IMR-90 (cell line): ENCODE measurements around the gene RNF19B. TPM values are rescaled to one million over a fixed set of nuclear protein-coding genes. Genes with fewer than 3 reads are reported as not detected.

Experiments used
- ATAC-seq: fragments of 200-7000 bp; cut with Tn5 transposase; 2 replicates; pipeline ENCODE4 v1.9.1; 2020; ENCODE audit warnings: low read depth, mild to moderate bottlenecking, moderate library complexity
- BruUV-seq: library from RNA; stranded (reverse); fragments of 400-500 nt; replicated peaks from 2 replicates; lab custom pipeline; 2021; lab: Mats Ljungman, UMichigan
- CTCF ChIA-PET: fragments of 300-600 bp; formaldehyde crosslinking; extraction: SDS; loops from one replicate; lab custom pipeline; 2021; ENCODE audit warnings: antibody characterized with exemption; lab: Yijun Ruan, JAX
- POLR2A ChIA-PET: fragments of 300-600 bp; sonication (Branson Sonifier 250); formaldehyde crosslinking; loops from one replicate; lab custom pipeline; 2022; ENCODE audit warnings: antibody characterized with exemption; ENCODE audit not compliant: unreplicated experiment; lab: Charles Lee
- DNase-seq: peaks from one replicate; pipeline ENCODE4 v3.0.0; 2013
- H2AFZ ChIP-seq: replicated peaks from 2 replicates; pipeline ENCODE3; 2013; ENCODE audit warnings: low read length, mild to moderate bottlenecking; ENCODE audit not compliant: poor library complexity
- H2AK5ac ChIP-seq: 2 replicates; pipeline ENCODE4 v1.6.1; 2013; ENCODE audit warnings: low read depth, low read length, inconsistent platforms
- H2AK9ac ChIP-seq: replicated peaks from 2 replicates; pipeline ENCODE3; 2013; ENCODE audit warnings: mild to moderate bottlenecking, low read depth, low read length, moderate library complexity; ENCODE audit not compliant: poor library complexity
- H2BK120ac ChIP-seq: 2 replicates; pipeline ENCODE4 v1.6.1; 2013; ENCODE audit warnings: low read depth, low read length, inconsistent platforms
- H2BK15ac ChIP-seq: 3 replicates; pipeline ENCODE4 v1.6.1; 2013; ENCODE audit warnings: low read depth, low read length, inconsistent platforms
- H2BK20ac ChIP-seq: 2 replicates; pipeline ENCODE4 v1.6.1; 2013; ENCODE audit warnings: low read depth, mild to moderate bottlenecking, inconsistent platforms, low read length, moderate library complexity
- H2BK5ac ChIP-seq: 2 replicates; pipeline ENCODE4 v1.6.1; 2013; ENCODE audit warnings: mild to moderate bottlenecking, low read depth, low read length, inconsistent platforms; ENCODE audit not compliant: poor library complexity, severe bottlenecking
- H3K14ac ChIP-seq: replicated peaks from 2 replicates; pipeline ENCODE4 v1.6.1; 2013; ENCODE audit warnings: low read depth, low read length, inconsistent platforms
- H3K18ac ChIP-seq: 2 replicates; pipeline ENCODE4 v1.6.1; 2013; ENCODE audit warnings: low read depth, low read length, control low read depth
- H3K23ac ChIP-seq: 2 replicates; pipeline ENCODE4 v1.6.1; 2013; ENCODE audit warnings: low read depth, low read length, inconsistent platforms
- H3K27ac ChIP-seq: 2 replicates; pipeline ENCODE4 v1.5.1; 2013; ENCODE audit warnings: mild to moderate bottlenecking, control low read depth, low read length; ENCODE audit not compliant: insufficient read depth
- H3K27me3 ChIP-seq: 2 replicates; pipeline ENCODE4 v1.6.1; 2013; ENCODE audit warnings: low read length; ENCODE audit not compliant: control insufficient read depth, insufficient read depth
- H3K36me3 ChIP-seq: 2 replicates; pipeline ENCODE4 v1.6.1; 2013; ENCODE audit warnings: low read length, mixed read lengths; ENCODE audit not compliant: control insufficient read depth, insufficient read depth
- H3K4ac ChIP-seq: 2 replicates; pipeline ENCODE4 v1.6.1; 2013; ENCODE audit warnings: low read depth, low read length, inconsistent platforms
- H3K4me1 ChIP-seq: 2 replicates; pipeline ENCODE4 v1.6.1; 2013; ENCODE audit warnings: low read length, mixed read lengths; ENCODE audit not compliant: control insufficient read depth, insufficient read depth
- H3K4me2 ChIP-seq: 2 replicates; pipeline ENCODE4 v1.6.1; 2013; ENCODE audit warnings: low read depth, mild to moderate bottlenecking, control low read depth, low read length, moderate library complexity
- H3K4me3 ChIP-seq: 2 replicates; pipeline ENCODE4 v1.5.1; 2013; ENCODE audit warnings: low read depth, mild to moderate bottlenecking, control low read depth, low read length, moderate library complexity; ENCODE audit not compliant: insufficient read depth
- H3K56ac ChIP-seq: 2 replicates; pipeline ENCODE4 v1.6.1; 2013; ENCODE audit warnings: low read length, inconsistent platforms; ENCODE audit not compliant: insufficient read depth; ENCODE audit errors: extremely low read depth
- H3K79me1 ChIP-seq, 2 experiments: 2 replicates each; pipeline ENCODE4 v1.6.1; 2013; ENCODE audit warnings: low read length in 2 of 2, inconsistent platforms in 1 of 2, low read depth in 1 of 2
- H3K9ac ChIP-seq: 2 replicates; pipeline ENCODE4 v1.6.1; 2013; ENCODE audit warnings: low read depth, low read length, control low read depth
- H3K9me1 ChIP-seq: 2 replicates; pipeline ENCODE4 v1.6.1; 2013; ENCODE audit warnings: low read length, inconsistent platforms; ENCODE audit not compliant: insufficient read depth
- H3K9me3 ChIP-seq: 2 replicates; pipeline ENCODE4 v1.6.1; 2013; ENCODE audit warnings: low read length; ENCODE audit not compliant: control insufficient read depth, insufficient read depth
- H4K20me1 ChIP-seq: 2 replicates; pipeline ENCODE4 v1.6.1; 2013; ENCODE audit warnings: low read length, inconsistent platforms; ENCODE audit not compliant: insufficient read depth
- H4K5ac ChIP-seq: 2 replicates; pipeline ENCODE4 v1.6.1; 2013; ENCODE audit warnings: mild to moderate bottlenecking, low read depth, low read length, control low read depth
- H4K8ac ChIP-seq, 2 experiments: 2 replicates each; pipeline ENCODE4 v1.6.1; 2013; ENCODE audit warnings: low read depth in 2 of 2, low read length in 2 of 2, control low read depth in 1 of 2, inconsistent platforms in 1 of 2
- H4K91ac ChIP-seq: 2 replicates; pipeline ENCODE4 v1.6.1; 2013; ENCODE audit warnings: low read depth, low read length, inconsistent platforms; ENCODE audit not compliant: insufficient read depth
- CEBPB ChIP-seq: IDR thresholded peaks from 2 replicates; pipeline ENCODE4 v1.6.1; 2012; ENCODE audit warnings: low read depth, low read length, improper control_type of control experiment
- CTCF ChIP-seq: conservative IDR thresholded peaks from 2 replicates; pipeline ENCODE4 v1.5.1; 2012; ENCODE audit warnings: mild to moderate bottlenecking, low read depth, low read length, improper control_type of control experiment
- NFE2L2 ChIP-seq: fragments of 150-350 bp; IDR thresholded peaks from 2 replicates; pipeline ENCODE4 v1.6.1; 2016; ENCODE audit warnings: low read depth, mild to moderate bottlenecking, low read length
- RAD21 ChIP-seq: IDR thresholded peaks from 2 replicates; pipeline ENCODE4 v1.6.1; 2012; ENCODE audit warnings: low read length, improper control_type of control experiment
- RCOR1 ChIP-seq: IDR thresholded peaks from 2 replicates; pipeline ENCODE4 v1.6.1; 2012; ENCODE audit warnings: mild to moderate bottlenecking, low read length, improper control_type of control experiment; ENCODE audit not compliant: insufficient replicate concordance
- USF2 ChIP-seq: fragments of 150-350 bp; IDR thresholded peaks from 2 replicates; pipeline ENCODE4 v1.6.1; 2017; ENCODE audit warnings: mild to moderate bottlenecking, antibody characterized with exemption, low read length, low read depth
- WGBS, 2 experiments: methylation state at CpG; one replicate each; pipeline versions ENCODE4 v1.1.5 to v1.1.7; 2013; ENCODE audit warnings: missing lambda C conversion rate in 2 of 2; ENCODE audit not compliant: insufficient read length in 1 of 2; ENCODE audit errors: extremely low coverage in 2 of 2; 5-methylcytosine and 5-hydroxymethylcytosine counted together
- dilution Hi-C: fragments of 300-500 bp; cut with HindIII; formaldehyde crosslinking; loops from one replicate; pipeline ENCODE4 v1.14.3; 2018; ENCODE audit warnings: low sequenced_read_pairs; ENCODE audit not compliant: unreplicated experiment
- in situ Hi-C: fragments of 300-500 bp; cut with MboI; formaldehyde crosslinking; loops from 3 replicates; pipeline ENCODE4 v1.14.3; 2019; ENCODE audit warnings: low sequenced_read_pairs, inconsistent platforms, mixed read lengths
- intact Hi-C: fragments of 100-400 bp; cut with micrococcal nuclease; formaldehyde crosslinking; loops from 2 replicates; pipeline ENCODE4 v1.10.0; 2022
- polyA plus RNA-seq, 3 experiments: library from polyadenylated mRNA; depleted of rRNA; stranded (reverse); fragments of >200 nt; gene quantifications; 2 replicates each; pipeline ENCODE4 v1.2.3, GENCODE V29; 2012; ENCODE audit warnings: low replicate concordance in 1 of 3
- total RNA-seq: library from RNA; depleted of rRNA; stranded (reverse); fragments of >200 nt; gene quantifications from 2 replicates; pipeline ENCODE4 v1.2.3, GENCODE V29; 2012

The RNF19B gene
- total and polyA plus RNA-seq, 2 of the 4 experiments (the other 2 are of a cell fraction), result 10.0 to 11.6 TPM

GRCh38 chr1:32915766-32916706, 48.6 kb downstream of the RNF19B start:
- TF ChIP-seq CEBPB, result peak; percentile 46; the same call in 1 of the 2 replicates
- no peak for TF ChIP-seq USF2
- TF ChIP-seq RCOR1, result no peak
- TF ChIP-seq RAD21, result no peak
- no peak for TF ChIP-seq CTCF
- no peak for TF ChIP-seq NFE2L2
- H3K14ac ChIP-seq, result no peak overlapping the region
- H3K36me3 ChIP-seq, result no peaks in the 10 kb centered on the region
- H2BK120ac ChIP-seq, result no peak overlapping the region
- no peak overlapping the region for H3K4me2 ChIP-seq
- H4K20me1 ChIP-seq, result no peaks in the 10 kb centered on the region
- ATAC-seq (no peak), DNase-seq (peak; percentile 22)
- H3K27ac ChIP-seq, result no peak overlapping the region
- no peak overlapping the region for H3K56ac ChIP-seq
- H3K9me1 ChIP-seq, result peaks cover 4% of the 10 kb centered on the region
- intact Hi-C loops, result no loop called here
- no TSS peak for BruUV-seq
- H2AFZ ChIP-seq, result no peak overlapping the region
- 93% methylated on average over 2 of the region's 12 CpGs; no CpG with 5 or more reads in 1 of the 2 experiments for WGBS, 2 experiments
- dilution Hi-C loops, result no loop called here
- ChIA-PET CTCF (interaction anchor here (0.9 to 1.2 kb wide), 2 partner anchors 30 to 73 kb away, joined by 3 read pairs; partner anchors contain the start of gene HPCA), POLR2A (no interaction called here)
- no peak overlapping the region for H2AK5ac ChIP-seq
- 0 out of 2 replicates have a peak, but pooled peaks cover 1% of the 10 kb centered on the region for H3K4me1 ChIP-seq
- H4K5ac ChIP-seq, result no peak overlapping the region
- H3K23ac ChIP-seq, result no peak overlapping the region
- no peak overlapping the region for H2BK5ac ChIP-seq
- no peak overlapping the region for H3K4ac ChIP-seq
- H2BK15ac ChIP-seq, result no peak overlapping the region
- H3K4me3 ChIP-seq, result no peak overlapping the region
- H3K18ac ChIP-seq, result no peak overlapping the region
- 0 out of 2 replicates have a peak, but pooled peaks cover 2% of the 10 kb centered on the region for H3K9me3 ChIP-seq
- in situ Hi-C loops, result no loop called here
- no peaks in the 10 kb centered on the region; the same call in 1 of the 2 replicates for H3K27me3 ChIP-seq
- no peak overlapping the region for H2BK20ac ChIP-seq
- H3K79me1 ChIP-seq, result no peaks in the 10 kb centered on the region
- no peak overlapping the region for H4K91ac ChIP-seq
- H3K9ac ChIP-seq, result no peak overlapping the region
- H2AK9ac ChIP-seq, result no peak overlapping the region
- no peak overlapping the region for H4K8ac ChIP-seq
